Measurements from ENCODE around the gene DIAPH3. TPM values are rescaled to one million over a fixed set of nuclear protein-coding genes. Genes with fewer than 3 reads are reported as not detected.
A peak's percentile ranks its signal among the peaks of the same experiment; 100 is the strongest.

The DIAPH3 gene
- total RNA-seq, 2 experiments from 2014 or later = 0.08 to 0.11 TPM

DNA sequence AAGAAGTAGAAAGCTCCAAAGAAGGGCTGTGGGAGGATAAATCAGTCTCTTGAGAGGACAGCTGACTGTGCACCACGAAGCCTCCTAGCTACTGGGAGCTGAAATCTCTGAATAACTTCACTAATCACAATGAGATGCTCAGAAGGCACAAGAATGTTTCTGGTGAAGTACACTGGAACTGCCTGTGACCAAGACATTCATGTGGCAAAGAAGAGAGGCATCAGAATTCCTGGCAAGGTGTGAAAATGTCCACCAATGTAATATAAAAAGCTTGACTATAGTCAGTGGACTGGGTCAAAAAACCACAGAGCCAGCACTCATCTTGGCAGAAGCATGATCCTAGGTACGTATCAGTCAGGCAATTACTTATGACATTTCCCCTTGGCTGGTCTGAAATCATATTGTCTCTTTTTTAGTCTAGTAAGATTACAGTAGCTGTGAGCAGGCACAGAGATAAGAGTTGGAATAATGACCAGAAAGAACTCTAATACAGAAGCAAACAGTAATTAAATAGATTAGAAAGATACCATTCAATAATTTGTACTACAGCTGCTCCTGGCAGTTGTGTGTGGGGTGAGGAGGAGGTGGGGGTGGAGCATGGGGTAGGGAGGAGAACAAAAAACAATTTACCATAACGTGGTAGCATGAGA is 434.7 kb downstream of the DIAPH3 start:
- no peak for ATAC-seq (ENCODE audit: poor library complexity)
- no peak overlapping the region for H3K27ac Mint-ChIP-seq
- H3K27me3 ChIP-seq (ENCODE audit: control insufficient read depth in 1 of 2, insufficient read depth in 2 of 2, low read length in 2 of 2) = no peaks in the 10 kb centered on the region
- H3K36me3 Mint-ChIP-seq (ENCODE audit: low read depth) = no peaks in the 10 kb centered on the region
- intact Hi-C loops (cut with DNase I, micrococcal nuclease) = no loop called here
- DNase-seq = no peak
- no peak overlapping the region for H3K27ac ChIP-seq (ENCODE audit: low read depth in 1 of 2, low read length in 2 of 2)
- H3K4me1 ChIP-seq (ENCODE audit: insufficient read depth, low read length) = no peaks in the 10 kb centered on the region
- no peaks in the 10 kb centered on the region for H3K4me1 Mint-ChIP-seq (ENCODE audit: low read depth)
- no peaks in the 10 kb centered on the region for H3K36me3 ChIP-seq (ENCODE audit: insufficient read depth, low read length)
- POLR2A ChIA-PET = no interaction called here
- CTCF ChIA-PET = no interaction called here
- H3K9me3 ChIP-seq (ENCODE audit: control insufficient read depth in 1 of 2, insufficient read depth in 1 of 2, low read length in 2 of 2) = no peaks in the 10 kb centered on the region
- H3K9me3 Mint-ChIP-seq = no peaks in the 10 kb centered on the region
- no peak overlapping the region for H3K4me3 Mint-ChIP-seq
- H3K27me3 Mint-ChIP-seq = no peaks in the 10 kb centered on the region
- TF ChIP-seq, protein P1, sequence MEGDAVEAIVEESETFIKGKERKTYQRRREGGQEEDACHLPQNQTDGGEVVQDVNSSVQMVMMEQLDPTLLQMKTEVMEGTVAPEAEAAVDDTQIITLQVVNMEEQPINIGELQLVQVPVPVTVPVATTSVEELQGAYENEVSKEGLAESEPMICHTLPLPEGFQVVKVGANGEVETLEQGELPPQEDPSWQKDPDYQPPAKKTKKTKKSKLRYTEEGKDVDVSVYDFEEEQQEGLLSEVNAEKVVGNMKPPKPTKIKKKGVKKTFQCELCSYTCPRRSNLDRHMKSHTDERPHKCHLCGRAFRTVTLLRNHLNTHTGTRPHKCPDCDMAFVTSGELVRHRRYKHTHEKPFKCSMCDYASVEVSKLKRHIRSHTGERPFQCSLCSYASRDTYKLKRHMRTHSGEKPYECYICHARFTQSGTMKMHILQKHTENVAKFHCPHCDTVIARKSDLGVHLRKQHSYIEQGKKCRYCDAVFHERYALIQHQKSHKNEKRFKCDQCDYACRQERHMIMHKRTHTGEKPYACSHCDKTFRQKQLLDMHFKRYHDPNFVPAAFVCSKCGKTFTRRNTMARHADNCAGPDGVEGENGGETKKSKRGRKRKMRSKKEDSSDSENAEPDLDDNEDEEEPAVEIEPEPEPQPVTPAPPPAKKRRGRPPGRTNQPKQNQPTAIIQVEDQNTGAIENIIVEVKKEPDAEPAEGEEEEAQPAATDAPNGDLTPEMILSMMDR (IDR thresholded peaks at IDR 0.05) = no peak
- no peak overlapping the region for H3K4me3 ChIP-seq (ENCODE audit: low read length)

DNA sequence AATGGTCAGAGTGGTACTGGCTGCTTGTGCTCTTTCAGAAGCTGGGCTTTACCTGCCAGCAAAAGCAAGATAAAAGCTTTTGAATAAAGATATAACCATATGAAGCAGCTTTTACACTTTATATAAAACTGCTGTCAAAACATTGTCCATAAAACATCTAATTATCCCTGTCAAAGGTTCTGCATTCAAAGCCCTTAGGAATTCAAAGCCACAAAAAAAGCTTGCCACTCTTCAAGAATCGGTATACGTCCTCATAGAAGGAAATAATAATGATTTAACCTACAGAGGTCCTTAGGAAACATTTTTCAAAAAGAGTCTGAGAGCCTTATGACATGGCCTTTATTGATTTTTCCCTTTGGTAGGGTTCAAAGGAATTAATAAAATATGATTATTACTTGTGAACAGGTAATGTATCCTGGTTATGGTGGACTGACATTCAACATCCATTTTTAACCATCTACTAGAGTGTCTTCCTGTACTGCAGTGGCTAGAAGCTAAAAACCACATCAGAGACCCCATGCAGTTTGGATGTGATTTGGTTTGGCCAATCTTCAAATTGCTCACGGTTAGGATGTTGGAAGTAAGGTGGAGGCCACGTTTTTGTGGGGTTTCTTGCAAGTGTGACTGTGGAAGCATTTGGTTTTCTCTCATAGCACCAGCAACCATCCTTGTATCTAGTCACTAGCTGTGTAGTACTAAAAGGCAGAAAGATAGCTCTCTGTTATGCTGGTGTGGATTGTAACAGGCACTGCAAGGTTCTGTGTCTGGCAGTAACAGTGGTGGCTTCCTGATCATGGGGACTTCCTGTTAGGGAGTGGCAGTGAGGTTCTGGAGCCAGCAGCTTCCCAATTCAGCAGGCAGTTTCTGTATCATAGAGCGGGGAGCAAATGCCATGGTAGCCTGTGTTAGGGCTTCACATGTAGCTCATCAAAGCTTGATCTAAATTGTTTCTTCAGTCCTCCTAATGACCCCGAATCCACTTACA is 441.5 kb downstream of the DIAPH3 start:
- Mint-ChIP-seq H3K27me3 (no peaks in the 10 kb centered on the region), H3K4me3 (no peak overlapping the region), H3K36me3 (ENCODE audit: low read depth) (no peaks in the 10 kb centered on the region), H3K9me3 (no peaks in the 10 kb centered on the region), H3K27ac (no peak overlapping the region), H3K4me1 (ENCODE audit: low read depth) (peaks cover 15% of the 10 kb centered on the region)
- no peaks in the 10 kb centered on the region for H3K27me3 ChIP-seq (ENCODE audit: control insufficient read depth in 1 of 2, insufficient read depth in 2 of 2, low read length in 2 of 2)
- peaks cover 6% of the 10 kb centered on the region for H3K4me1 ChIP-seq (ENCODE audit: insufficient read depth, low read length)
- no peak overlapping the region for H3K4me3 ChIP-seq (ENCODE audit: low read length)
- peak; percentile 39 for ATAC-seq (ENCODE audit: poor library complexity)
- intact Hi-C loops (cut with DNase I, micrococcal nuclease) = no loop called here
- H3K9me3 ChIP-seq (ENCODE audit: control insufficient read depth in 1 of 2, insufficient read depth in 1 of 2, low read length in 2 of 2) = no peaks in the 10 kb centered on the region
- TF ChIP-seq, protein P1 (IDR thresholded peaks at IDR 0.05) = no peak
- peak in 3 of 14 experiments; percentile 5 to 10 (median 6) for DNase-seq
- H3K27ac ChIP-seq (ENCODE audit: low read depth in 1 of 2, low read length in 2 of 2) = no peak overlapping the region
- POLR2A ChIA-PET = interaction anchor here (0.9 kb wide), 1 partner anchor 61 kb away, joined by 3 read pairs; no protein-coding TSS in a partner anchor
- no peaks in the 10 kb centered on the region for H3K36me3 ChIP-seq (ENCODE audit: insufficient read depth, low read length)
- CTCF ChIA-PET = interaction anchor here (1.0 to 1.8 kb wide), 2 partner anchors 9 to 10 kb away, joined by 4 read pairs; no protein-coding TSS in a partner anchor

DNA sequence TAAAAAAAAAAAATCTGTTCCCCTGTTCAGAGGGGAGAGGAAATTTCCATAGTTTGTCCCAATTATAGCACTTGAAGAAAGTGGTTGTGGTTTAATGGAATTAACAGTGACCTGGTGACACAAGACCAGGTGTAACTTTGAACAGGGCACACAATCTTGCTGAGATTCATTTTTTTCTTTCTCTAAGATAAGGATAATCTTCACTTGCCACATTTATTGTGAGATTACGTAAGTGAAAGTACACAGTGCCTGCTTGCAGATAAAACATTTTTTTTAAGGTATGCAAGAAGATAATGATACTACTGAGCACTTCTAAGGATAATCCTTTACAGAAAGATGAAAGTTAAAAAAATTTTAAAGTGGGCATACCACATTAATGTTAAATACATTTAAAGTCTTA is 448.1 kb downstream of the DIAPH3 start:
- POLR2A ChIA-PET = no interaction called here
- Histone ChIP-seq H3K9me3 (ENCODE audit: control insufficient read depth in 1 of 2, insufficient read depth in 1 of 2, low read length in 2 of 2) (no peaks in the 10 kb centered on the region), H3K4me1 (ENCODE audit: insufficient read depth, low read length) (no peaks in the 10 kb centered on the region), H3K27ac (ENCODE audit: low read depth in 1 of 2, low read length in 2 of 2) (no peak overlapping the region), H3K36me3 (ENCODE audit: insufficient read depth, low read length) (no peaks in the 10 kb centered on the region), H3K4me3 (ENCODE audit: low read length) (no peak overlapping the region), H3K27me3 (ENCODE audit: control insufficient read depth in 1 of 2, insufficient read depth in 2 of 2, low read length in 2 of 2) (no peaks in the 10 kb centered on the region)
- Mint-ChIP-seq H3K27me3 (no peaks in the 10 kb centered on the region), H3K9me3 (no peaks in the 10 kb centered on the region), H3K4me3 (no peak overlapping the region), H3K27ac (no peak overlapping the region), H3K36me3 (ENCODE audit: low read depth) (no peaks in the 10 kb centered on the region), H3K4me1 (ENCODE audit: low read depth) (no peaks in the 10 kb centered on the region)
- ATAC-seq (ENCODE audit: poor library complexity) = no peak
- CTCF ChIA-PET = no interaction called here
- intact Hi-C loops (cut with DNase I, micrococcal nuclease) = no loop called here
- DNase-seq = no peak
- TF ChIP-seq, protein P1 (IDR thresholded peaks at IDR 0.05) = no peak

Measured in CD4-positive, alpha-beta T cell (primary cell).